Body of pancreas (tissue), 4 donors: ENCODE data around the gene DCAKD. TPM values are rescaled to one million over a fixed set of nuclear protein-coding genes. Genes with fewer than 3 reads are reported as not detected.
A peak's percentile ranks its signal among the peaks of the same experiment; 100 is the strongest.

ENCODE experiments used
- ATAC-seq: fragments of 150-250 bp; one replicate; pipeline ENCODE4 v1.9.1; 2016
- DNase-seq, 4 donors: peaks; one replicate each; pipeline ENCODE4 v3.0.0-alpha.2; 2019
- H3K27ac ChIP-seq, 4 donors: fragments of 200-600 bp; sonication (generic); 1 replicate in 3 of 4; 2 replicates in 1 of 4; pipeline versions ENCODE4 v1.5.1 to v1.6.1; 2016 to 2019; ENCODE audit warnings: mild to moderate bottlenecking in 1 of 4, mixed read lengths in 1 of 4, moderate library complexity in 1 of 4
- H3K27me3 ChIP-seq, 2 donors: fragments of 200-600 bp; sonication (generic); one replicate each; pipeline ENCODE4 v1.6.0; 2016; ENCODE audit warnings: mild to moderate bottlenecking in 1 of 2
- H3K36me3 ChIP-seq, 2 donors: fragments of 200-600 bp; sonication (generic); replicated peaks in 1 of 2; 2 replicates each; pipeline ENCODE4 v1.5.1; 2016; ENCODE audit warnings: low read depth in 2 of 2; ENCODE audit not compliant: insufficient read depth in 1 of 2
- H3K4me1 ChIP-seq: fragments of 200-600 bp; sonication (generic); one replicate; pipeline ENCODE4 v1.6.0; 2016
- H3K4me3 ChIP-seq, 2 donors: fragments of 200-600 bp; sonication (generic); 1 replicate in 1 of 2; 2 replicates in 1 of 2; pipeline ENCODE4 v1.5.1; 2016 to 2019
- H3K9me3 ChIP-seq, 3 donors: fragments of 200-600 bp; sonication (generic); 1 replicate in 2 of 3; 2 replicates in 1 of 3; pipeline ENCODE4 v1.5.1; 2016
- CTCF ChIP-seq, 7 experiments: fragments of 450-650 bp in 4 of 7; fragments of 200-600 bp in 3 of 7; sonication (generic) in 3 of 7; IDR thresholded peaks; one replicate each; pipeline ENCODE4 v1.5.1; 2016 to 2019; ENCODE audit warnings: antibody characterized with exemption in 7 of 7
- POLR2A ChIP-seq, 3 donors: fragments of 450-650 bp; IDR thresholded peaks; one replicate each; pipeline ENCODE4 v1.6.1; 2016; ENCODE audit warnings: antibody characterized with exemption in 3 of 3, mild to moderate bottlenecking in 2 of 3
- WGBS, 2 donors: methylation state at CpG; one replicate each; pipeline ENCODE4 v1.1.5; 2017; 5-methylcytosine and 5-hydroxymethylcytosine counted together
- intact Hi-C: fragments of 100-400 bp; cut with DNase I; formaldehyde crosslinking; loops from one replicate; pipeline ENCODE4 v1.15.1; 2023
- total RNA-seq, 2 donors: library from RNA; depleted of rRNA; stranded (reverse); fragments of >200 nt; gene quantifications; one replicate each; pipeline ENCODE4 v1.1.0, GENCODE V29; 2016

DCAKD gene
- total RNA-seq, 2 donors from 2014 or later: 19.8 to 20.8 TPM

- Histone ChIP-seq H3K4me3 (no peak overlapping the region), H3K27me3 (no peaks in the 10 kb centered on the region), H3K9me3 (no peaks in the 10 kb centered on the region), H3K4me1 (peaks cover 53% of the 10 kb centered on the region), H3K36me3 (no peaks in the 10 kb centered on the region), H3K27ac (peak overlapping the region in 2 of 4 donors; percentile 36 to 42)
- ATAC-seq: no peak
- 18 to 19% methylated on average over 7 of the region's 7 CpGs for WGBS, 2 donors
- no peak for DNase-seq
- no peak for TF ChIP-seq POLR2A (IDR thresholded peaks at IDR 0.05)
- TF ChIP-seq CTCF (IDR thresholded peaks at IDR 0.05): no peak
- intact Hi-C loops: no loop called here
Measured at GRCh38 chr17:45016237-45016636, 35.2 kb downstream of the DCAKD start.

- TF ChIP-seq POLR2A (IDR thresholded peaks at IDR 0.05) (no peak), CTCF (IDR thresholded peaks at IDR 0.05) (no peak)
- Histone ChIP-seq H3K27me3 (no peaks in the 10 kb centered on the region), H3K9me3 (no peaks in the 10 kb centered on the region), H3K36me3 (no peaks in the 10 kb centered on the region), H3K4me3 (no peak overlapping the region), H3K4me1 (peaks cover 38% of the 10 kb centered on the region), H3K27ac (no peak overlapping the region)
- 78 to 83% methylated on average over 14 to 17 of the region's 17 CpGs for WGBS, 2 donors
- peak in 2 of 4 donors; percentile 40 to 42 for DNase-seq
- intact Hi-C loops: no loop called here
- no peak for ATAC-seq
Measured at GRCh38 chr17:45013021-45013997, 38.1 kb downstream of the DCAKD start.

GRCh38 chr17:45011767-45012166 lies 39.7 kb downstream of the DCAKD start:
- H3K27ac ChIP-seq: no peak overlapping the region
- ATAC-seq: no peak
- 54 to 81% methylated on average over 1 of the region's 1 CpG for WGBS, 2 donors
- no peak overlapping the region for H3K4me3 ChIP-seq
- peaks cover 25% of the 10 kb centered on the region for H3K4me1 ChIP-seq
- DNase-seq: no peak
- intact Hi-C loops: no loop called here
- TF ChIP-seq CTCF (IDR thresholded peaks at IDR 0.05) (no peak), POLR2A (IDR thresholded peaks at IDR 0.05) (no peak)
- no peaks in the 10 kb centered on the region for H3K27me3 ChIP-seq
- no peaks in the 10 kb centered on the region for H3K36me3 ChIP-seq
- no peaks in the 10 kb centered on the region for H3K9me3 ChIP-seq

GRCh38 chr17:45009676-45010467 lies 41.6 kb downstream of the DCAKD start:
- Histone ChIP-seq H3K27me3 (no peaks in the 10 kb centered on the region), H3K4me3 (no peak overlapping the region), H3K4me1 (peaks cover 11% of the 10 kb centered on the region), H3K36me3 (no peaks in the 10 kb centered on the region), H3K9me3 (no peaks in the 10 kb centered on the region), H3K27ac (peak overlapping the region in 1 of 4 donors; percentile 2)
- peak; percentile 43 for ATAC-seq
- no peak for TF ChIP-seq CTCF (IDR thresholded peaks at IDR 0.05)
- TF ChIP-seq POLR2A (IDR thresholded peaks at IDR 0.05): no peak
- WGBS, 2 donors: 52 to 53% methylated on average over 13 of the region's 13 CpGs
- DNase-seq: no peak
- intact Hi-C loops: loop anchor here (5.0 kb wide), 1 partner anchor 78 kb away; no protein-coding TSS in a partner anchor
